Measurements from ENCODE around the gene INSIG2.
A peak's percentile ranks its signal among the peaks of the same experiment; 100 is the strongest.
"Not testable (repeated sequence)": the region's sequence is repeated elsewhere in the genome, so short reads cannot be mapped to it uniquely, and the experiment has no call there.

The INSIG2 gene

DNA sequence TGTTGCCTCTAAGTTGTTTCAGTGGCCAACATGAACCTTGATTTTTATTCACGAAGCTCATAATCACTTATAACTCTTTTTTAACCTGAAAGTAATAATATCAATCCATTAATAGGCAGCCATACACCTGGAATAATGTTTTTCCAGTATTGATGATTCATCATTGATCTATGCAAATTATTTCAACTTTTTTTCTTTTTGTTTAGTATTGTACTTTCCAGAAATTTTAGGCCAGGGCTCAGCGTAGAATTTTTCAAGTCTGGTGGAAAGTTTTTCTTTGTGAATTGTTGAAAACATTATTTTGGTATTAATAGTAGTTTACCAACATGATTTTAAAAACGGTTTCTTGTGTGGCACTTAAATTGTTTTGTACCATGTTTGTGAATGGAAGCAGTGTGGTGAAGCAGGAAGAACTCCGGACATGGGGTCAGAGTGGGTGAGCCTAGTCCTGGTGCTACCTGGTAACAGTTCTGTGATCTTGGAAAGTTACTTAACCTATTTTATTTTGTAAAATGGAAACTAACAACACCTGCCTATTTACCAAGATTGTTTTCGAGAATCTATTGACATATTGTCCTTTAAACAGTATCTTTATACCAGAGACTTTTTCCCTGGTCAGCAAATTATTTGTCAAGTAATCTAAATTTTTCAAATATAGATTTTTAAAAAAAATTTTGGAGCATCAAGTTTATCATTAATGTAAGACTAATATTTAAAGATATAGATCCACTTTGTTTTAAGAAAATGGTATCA is 2.3 kb downstream of the INSIG2 start:
- ChIA-PET CTCF (interaction anchor here (1.2 kb wide), 1 partner anchor 13 kb away, joined by 5 read pairs; no protein-coding TSS in a partner anchor), POLR2A (no interaction called here)
- DNase-seq = no peak
- no peaks in the 10 kb centered on the region for H3K9me3 ChIP-seq (ENCODE audit: control extremely low read depth in 1 of 5, control insufficient read depth in 4 of 5, insufficient read depth in 2 of 5, low read depth in 1 of 5, low read length in 4 of 5)
- H3K27me3 ChIP-seq (replicated peaks in 2 of 5; ENCODE audit: control insufficient read depth in 4 of 5, insufficient read depth in 5 of 5, low read length in 4 of 5) = no peaks in the 10 kb centered on the region
- peaks cover 0 to 27% (median 9%) of the 10 kb centered on the region in 4 experiments for H3K4me1 ChIP-seq (ENCODE audit: control extremely low read depth in 1 of 4, control insufficient read depth in 4 of 4, insufficient read depth in 4 of 4, low read length in 3 of 4)
- H3K36me3 ChIP-seq (ENCODE audit: control insufficient read depth in 4 of 4, insufficient read depth in 4 of 4, low read length in 3 of 4) = peaks cover 0 to 2% (median 0%) of the 10 kb centered on the region in 4 experiments
- peak overlapping the region in 1 of 7 experiments; percentile 97 for H3K4me3 ChIP-seq (ENCODE audit: control insufficient read depth in 1 of 7, extremely low read depth in 1 of 7, insufficient read depth in 4 of 7, low read depth in 2 of 7, low read length in 6 of 7)
- no peak overlapping the region for H3K27ac ChIP-seq (ENCODE audit: insufficient read depth in 1 of 2, low read depth in 1 of 2, low read length in 2 of 2, poor library complexity in 1 of 2, severe bottlenecking in 2 of 2)
- 100% methylated on average over 2 of the region's 5 CpGs for WGBS (ENCODE audit: insufficient coverage)

DNA sequence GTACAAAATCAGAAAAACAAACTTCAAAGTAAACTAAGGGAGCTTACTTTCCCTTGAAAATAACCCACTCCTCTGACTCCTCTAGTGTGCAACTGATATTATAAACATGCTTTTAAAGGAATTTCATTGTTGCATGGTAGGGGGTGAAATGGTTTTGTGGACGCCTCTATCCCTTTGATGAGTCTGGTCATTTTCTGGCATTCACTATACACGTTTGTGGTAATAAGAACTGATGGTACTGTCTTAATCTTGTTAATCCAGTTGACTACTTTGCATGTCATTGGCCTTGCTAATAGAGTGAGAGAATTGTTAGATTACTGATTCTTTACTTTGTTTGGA is 2.8 kb downstream of the INSIG2 start:
- no CpG with 5 or more reads among the region's 2 CpGs for WGBS (ENCODE audit: insufficient coverage)
- no peak for DNase-seq
- ChIA-PET CTCF (no interaction called here), POLR2A (no interaction called here)
- Histone ChIP-seq H3K4me1 (ENCODE audit: control extremely low read depth in 1 of 4, control insufficient read depth in 4 of 4, insufficient read depth in 4 of 4, low read length in 3 of 4) (peaks cover 0 to 27% (median 9%) of the 10 kb centered on the region in 4 experiments), H3K4me3 (ENCODE audit: control insufficient read depth in 1 of 7, extremely low read depth in 1 of 7, insufficient read depth in 4 of 7, low read depth in 2 of 7, low read length in 6 of 7) (no peak overlapping the region), H3K36me3 (ENCODE audit: control insufficient read depth in 4 of 4, insufficient read depth in 4 of 4, low read length in 3 of 4) (peaks cover 0 to 2% (median 0%) of the 10 kb centered on the region in 4 experiments), H3K9me3 (ENCODE audit: control extremely low read depth in 1 of 5, control insufficient read depth in 4 of 5, insufficient read depth in 2 of 5, low read depth in 1 of 5, low read length in 4 of 5) (no peaks in the 10 kb centered on the region), H3K27ac (ENCODE audit: insufficient read depth in 1 of 2, low read depth in 1 of 2, low read length in 2 of 2, poor library complexity in 1 of 2, severe bottlenecking in 2 of 2) (no peak overlapping the region), H3K27me3 (replicated peaks in 2 of 5; ENCODE audit: control insufficient read depth in 4 of 5, insufficient read depth in 5 of 5, low read length in 4 of 5) (no peaks in the 10 kb centered on the region)

DNA sequence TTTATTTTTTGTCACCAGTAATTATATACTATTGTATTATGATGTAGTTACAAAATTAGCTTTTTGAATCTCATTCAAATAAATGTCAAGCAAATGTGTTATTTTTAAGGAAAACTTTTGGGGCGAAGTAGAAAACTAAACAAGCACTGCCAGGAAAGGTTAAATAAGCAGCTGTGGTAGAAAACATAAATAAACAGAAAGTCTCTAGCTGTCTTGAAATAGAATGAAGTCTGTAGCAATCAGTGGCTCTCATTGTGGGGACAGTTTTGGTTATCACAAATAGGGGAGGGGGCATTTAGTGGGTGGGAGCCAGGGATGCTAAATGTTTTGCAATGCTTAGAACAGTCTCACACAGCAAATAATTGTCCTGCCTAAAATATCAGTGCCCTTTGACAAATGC is 3.4 kb downstream of the INSIG2 start:
- Histone ChIP-seq H3K36me3 (ENCODE audit: control insufficient read depth in 4 of 4, insufficient read depth in 4 of 4, low read length in 3 of 4) (peaks cover under 1 to 2% (median 2%) of the 10 kb centered on the region in 4 experiments), H3K4me1 (ENCODE audit: control extremely low read depth in 1 of 4, control insufficient read depth in 4 of 4, insufficient read depth in 4 of 4, low read length in 3 of 4) (peaks cover 0 to 27% (median 9%) of the 10 kb centered on the region in 4 experiments), H3K4me3 (ENCODE audit: control insufficient read depth in 1 of 7, extremely low read depth in 1 of 7, insufficient read depth in 4 of 7, low read depth in 2 of 7, low read length in 6 of 7) (no peak overlapping the region), H3K27me3 (replicated peaks in 2 of 5; ENCODE audit: control insufficient read depth in 4 of 5, insufficient read depth in 5 of 5, low read length in 4 of 5) (no peaks in the 10 kb centered on the region), H3K27ac (ENCODE audit: insufficient read depth in 1 of 2, low read depth in 1 of 2, low read length in 2 of 2, poor library complexity in 1 of 2, severe bottlenecking in 2 of 2) (no peak overlapping the region), H3K9me3 (ENCODE audit: control extremely low read depth in 1 of 5, control insufficient read depth in 4 of 5, insufficient read depth in 2 of 5, low read depth in 1 of 5, low read length in 4 of 5) (no peaks in the 10 kb centered on the region)
- WGBS (ENCODE audit: insufficient coverage) = 100% methylated on average over 1 of the region's 1 CpG
- ChIA-PET CTCF (no interaction called here), POLR2A (no interaction called here)
- DNase-seq = no peak

DNA sequence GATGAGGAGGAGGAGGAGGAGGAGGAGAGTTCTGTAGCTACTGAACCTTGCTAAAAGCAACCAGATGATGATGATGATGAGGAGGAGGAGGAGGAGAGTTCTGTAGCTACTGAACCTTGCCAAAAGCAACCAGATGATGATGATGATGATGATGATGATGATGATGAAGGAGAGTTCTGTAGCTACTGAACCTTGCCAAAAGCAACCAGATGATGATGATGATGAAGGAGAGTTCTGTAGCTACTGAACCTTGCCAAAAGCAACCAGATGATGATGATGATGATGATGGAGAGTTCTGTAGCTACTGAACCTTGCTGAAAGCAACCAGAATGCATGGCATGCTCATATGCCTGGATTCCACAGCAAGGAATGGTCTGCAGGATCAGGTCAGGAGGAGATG is 5.8 kb downstream of the INSIG2 start:
- DNase-seq; H3K36me3 ChIP-seq (ENCODE audit: control insufficient read depth in 4 of 4, insufficient read depth in 4 of 4, low read length in 3 of 4); H3K4me3 ChIP-seq (ENCODE audit: control insufficient read depth in 1 of 7, extremely low read depth in 1 of 7, insufficient read depth in 4 of 7, low read depth in 2 of 7, low read length in 6 of 7); H3K27ac ChIP-seq (ENCODE audit: insufficient read depth in 1 of 2, low read depth in 1 of 2, low read length in 2 of 2, poor library complexity in 1 of 2, severe bottlenecking in 2 of 2); H3K9me3 ChIP-seq (ENCODE audit: control extremely low read depth in 1 of 5, control insufficient read depth in 4 of 5, insufficient read depth in 2 of 5, low read depth in 1 of 5, low read length in 4 of 5); POLR2A ChIA-PET; H3K27me3 ChIP-seq (replicated peaks in 2 of 5; ENCODE audit: control insufficient read depth in 4 of 5, insufficient read depth in 5 of 5, low read length in 4 of 5): not testable (repeated sequence)
- H3K4me1 ChIP-seq (ENCODE audit: control extremely low read depth in 1 of 4, control insufficient read depth in 4 of 4, insufficient read depth in 4 of 4, low read length in 3 of 4) = peaks cover 17 to 32% (median 22%) of the 10 kb centered on the region in 4 experiments
- CTCF ChIA-PET = interaction anchor here (0.7 to 1.5 kb wide), 3 partner anchors 8 to 15 kb away, joined by 3 to 6 read pairs (median 3); no protein-coding TSS in a partner anchor

DNA sequence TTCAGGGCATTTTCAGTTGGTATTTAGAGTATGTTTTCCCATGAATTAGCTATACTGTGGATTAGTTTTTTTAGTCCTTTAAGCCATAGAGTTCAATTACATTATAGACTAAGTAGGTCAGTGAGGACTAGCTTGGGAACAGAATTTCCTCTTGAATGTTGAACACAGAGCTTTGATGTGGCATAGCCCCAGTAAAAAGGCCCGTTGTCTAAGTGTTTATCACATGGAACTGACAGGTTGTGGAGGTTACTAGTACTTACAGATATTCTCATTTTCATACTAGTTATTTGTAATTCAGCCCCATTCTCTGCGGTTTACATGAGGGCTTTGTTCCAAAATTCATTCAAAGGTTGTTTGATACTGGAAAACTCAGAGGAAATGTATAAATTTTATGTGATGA is 6.2 kb downstream of the INSIG2 start:
- Histone ChIP-seq H3K9me3 (ENCODE audit: control extremely low read depth in 1 of 5, control insufficient read depth in 4 of 5, insufficient read depth in 2 of 5, low read depth in 1 of 5, low read length in 4 of 5) (no peaks in the 10 kb centered on the region), H3K4me3 (ENCODE audit: control insufficient read depth in 1 of 7, extremely low read depth in 1 of 7, insufficient read depth in 4 of 7, low read depth in 2 of 7, low read length in 6 of 7) (no peak overlapping the region), H3K4me1 (ENCODE audit: control extremely low read depth in 1 of 4, control insufficient read depth in 4 of 4, insufficient read depth in 4 of 4, low read length in 3 of 4) (peaks cover 18 to 31% (median 22%) of the 10 kb centered on the region in 4 experiments), H3K36me3 (ENCODE audit: control insufficient read depth in 4 of 4, insufficient read depth in 4 of 4, low read length in 3 of 4) (peaks cover 4 to 5% (median 4%) of the 10 kb centered on the region in 4 experiments), H3K27me3 (replicated peaks in 2 of 5; ENCODE audit: control insufficient read depth in 4 of 5, insufficient read depth in 5 of 5, low read length in 4 of 5) (no peaks in the 10 kb centered on the region), H3K27ac (ENCODE audit: insufficient read depth in 1 of 2, low read depth in 1 of 2, low read length in 2 of 2, poor library complexity in 1 of 2, severe bottlenecking in 2 of 2) (no peak overlapping the region)
- CTCF ChIA-PET = interaction anchor here (0.7 to 1.5 kb wide), 4 partner anchors 8 to 16 kb away, joined by 3 to 6 read pairs (median 3); no protein-coding TSS in a partner anchor
- POLR2A ChIA-PET = no interaction called here
- DNase-seq = no peak
- 67% methylated on average over 1 of the region's 2 CpGs for WGBS (ENCODE audit: insufficient coverage)

DNA sequence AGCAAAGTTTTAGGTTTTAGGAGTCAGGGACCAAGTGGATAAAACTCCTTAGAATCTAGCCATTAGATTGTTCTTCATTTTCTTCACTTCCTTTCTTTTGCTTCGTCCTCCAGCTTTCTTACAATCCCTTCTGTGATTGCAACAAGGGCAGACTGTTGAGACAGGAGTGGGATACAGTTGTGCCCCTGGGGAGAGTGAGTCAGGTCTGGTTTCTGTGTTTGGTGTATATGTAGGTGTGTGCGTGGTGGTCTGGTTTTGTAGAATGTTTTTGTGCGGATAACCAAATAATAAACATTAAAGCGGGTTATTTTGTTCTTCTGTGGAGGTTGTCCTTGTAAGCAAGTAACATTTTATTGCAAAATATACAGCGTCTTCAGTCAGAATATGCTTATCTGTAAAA is 7.3 kb downstream of the INSIG2 start:
- peaks cover 18 to 22% (median 19%) of the 10 kb centered on the region in 4 experiments for H3K4me1 ChIP-seq (ENCODE audit: control extremely low read depth in 1 of 4, control insufficient read depth in 4 of 4, insufficient read depth in 4 of 4, low read length in 3 of 4)
- H3K4me3 ChIP-seq (ENCODE audit: control insufficient read depth in 1 of 7, extremely low read depth in 1 of 7, insufficient read depth in 4 of 7, low read depth in 2 of 7, low read length in 6 of 7) = no peak overlapping the region
- no peak for DNase-seq
- H3K27me3 ChIP-seq (replicated peaks in 2 of 5; ENCODE audit: control insufficient read depth in 4 of 5, insufficient read depth in 5 of 5, low read length in 4 of 5) = no peaks in the 10 kb centered on the region
- no peak overlapping the region for H3K27ac ChIP-seq (ENCODE audit: insufficient read depth in 1 of 2, low read depth in 1 of 2, low read length in 2 of 2, poor library complexity in 1 of 2, severe bottlenecking in 2 of 2)
- ChIA-PET POLR2A (no interaction called here), CTCF (interaction anchor here (0.7 to 0.9 kb wide), 3 partner anchors 10 to 123 kb away, joined by 3 to 4 read pairs (median 3); no protein-coding TSS in a partner anchor)
- no peaks in the 10 kb centered on the region for H3K9me3 ChIP-seq (ENCODE audit: control extremely low read depth in 1 of 5, control insufficient read depth in 4 of 5, insufficient read depth in 2 of 5, low read depth in 1 of 5, low read length in 4 of 5)
- WGBS (ENCODE audit: insufficient coverage) = no CpG with 5 or more reads among the region's 5 CpGs
- H3K36me3 ChIP-seq (ENCODE audit: control insufficient read depth in 4 of 4, insufficient read depth in 4 of 4, low read length in 3 of 4) = peaks cover 4 to 10% (median 4%) of the 10 kb centered on the region in 4 experiments

DNA sequence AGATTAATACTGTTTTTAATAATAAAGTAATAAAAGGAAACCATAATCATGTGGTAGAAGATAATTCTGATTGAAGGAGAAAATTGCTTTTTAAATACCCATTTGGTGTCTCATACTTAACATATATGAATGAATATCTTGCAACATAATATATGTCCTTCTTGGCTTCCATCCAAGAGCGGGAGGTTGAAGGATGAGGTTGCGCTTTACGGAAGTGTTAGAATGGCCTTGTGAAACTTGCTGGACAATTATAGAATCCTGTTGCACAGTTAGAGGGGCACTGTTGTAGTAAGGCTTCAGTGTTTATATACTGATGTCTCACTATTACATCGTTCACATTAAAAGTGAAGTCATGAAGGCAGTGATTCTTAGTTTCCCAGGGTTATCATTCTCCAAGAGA is 9.4 kb downstream of the INSIG2 start:
- Histone ChIP-seq H3K4me1 (ENCODE audit: control extremely low read depth in 1 of 4, control insufficient read depth in 4 of 4, insufficient read depth in 4 of 4, low read length in 3 of 4) (peaks cover 18 to 21% (median 19%) of the 10 kb centered on the region in 4 experiments), H3K27ac (ENCODE audit: insufficient read depth in 1 of 2, low read depth in 1 of 2, low read length in 2 of 2, poor library complexity in 1 of 2, severe bottlenecking in 2 of 2) (no peak overlapping the region), H3K9me3 (ENCODE audit: control extremely low read depth in 1 of 5, control insufficient read depth in 4 of 5, insufficient read depth in 2 of 5, low read depth in 1 of 5, low read length in 4 of 5) (no peaks in the 10 kb centered on the region), H3K27me3 (replicated peaks in 2 of 5; ENCODE audit: control insufficient read depth in 4 of 5, insufficient read depth in 5 of 5, low read length in 4 of 5) (no peaks in the 10 kb centered on the region), H3K4me3 (ENCODE audit: control insufficient read depth in 1 of 7, extremely low read depth in 1 of 7, insufficient read depth in 4 of 7, low read depth in 2 of 7, low read length in 6 of 7) (no peak overlapping the region), H3K36me3 (ENCODE audit: control insufficient read depth in 4 of 4, insufficient read depth in 4 of 4, low read length in 3 of 4) (peaks cover 4 to 18% (median 7%) of the 10 kb centered on the region in 4 experiments)
- ChIA-PET CTCF (no interaction called here), POLR2A (no interaction called here)
- peak in 2 of 3 donors; percentile 53 to 56 for DNase-seq
- WGBS (ENCODE audit: insufficient coverage) = no CpG with 5 or more reads among the region's 4 CpGs
